Hepatocyte (in vitro differentiated cells): ENCODE results near the gene ABLIM1. TPM values are rescaled to one million over a fixed set of nuclear protein-coding genes. Genes with fewer than 3 reads are reported as not detected.

Source experiments
- DNase-seq: peaks from one replicate; pipeline ENCODE4 v3.0.0-alpha.2; 2016; ENCODE audit warnings: low spot score
- H2AFZ ChIP-seq: fragments of 200-600 bp; sonication (generic); 2 replicates; pipeline ENCODE4 v1.6.0; 2016; ENCODE audit warnings: antibody characterized with exemption, mild to moderate bottlenecking
- H3K27ac ChIP-seq: fragments of 200-600 bp; sonication (generic); 2 replicates; pipeline ENCODE4 v1.5.1; 2016; ENCODE audit warnings: mild to moderate bottlenecking
- H3K27me3 ChIP-seq: fragments of 200-600 bp; sonication (generic); 2 replicates; pipeline ENCODE4 v1.6.1; 2016
- H3K36me3 ChIP-seq: fragments of 200-600 bp; sonication (generic); replicated peaks from 2 replicates; pipeline ENCODE4 v1.5.1; 2016; ENCODE audit warnings: low read depth; ENCODE audit not compliant: insufficient read depth
- H3K4me1 ChIP-seq: fragments of 200-600 bp; sonication (generic); 2 replicates; pipeline ENCODE4 v1.5.1; 2016; ENCODE audit warnings: mild to moderate bottlenecking, moderate library complexity; ENCODE audit not compliant: insufficient read depth
- H3K4me2 ChIP-seq: fragments of 200-600 bp; sonication (generic); 2 replicates; pipeline ENCODE4 v1.6.0; 2016
- H3K4me3 ChIP-seq: fragments of 200-600 bp; sonication (generic); 2 replicates; pipeline ENCODE4 v1.5.1; 2016; ENCODE audit warnings: mild to moderate bottlenecking
- H3K79me2 ChIP-seq: fragments of 200-600 bp; sonication (generic); 2 replicates; pipeline ENCODE4 v1.6.0; 2017; ENCODE audit warnings: mild to moderate bottlenecking
- H3K9me2 ChIP-seq: fragments of 200-600 bp; sonication (generic); replicated peaks from 2 replicates; pipeline ENCODE4 v1.6.0; 2017; ENCODE audit warnings: mild to moderate bottlenecking; ENCODE audit not compliant: insufficient read depth
- H3K9me3 ChIP-seq: fragments of 200-600 bp; sonication (generic); 2 replicates; pipeline ENCODE4 v1.5.1; 2016; ENCODE audit warnings: low read depth, mild to moderate bottlenecking
- H4K20me1 ChIP-seq: fragments of 200-600 bp; sonication (generic); 2 replicates; pipeline ENCODE4 v1.6.0; 2016; ENCODE audit warnings: mild to moderate bottlenecking; ENCODE audit not compliant: insufficient read depth, poor library complexity, severe bottlenecking
- CTCF ChIP-seq: fragments of 200-600 bp; sonication (generic); IDR thresholded peaks from 2 replicates; pipeline ENCODE4 v1.5.1; 2016; ENCODE audit warnings: antibody characterized with exemption, mild to moderate bottlenecking; ENCODE audit not compliant: poor library complexity
- EZH2 ChIP-seq: fragments of 200-600 bp; sonication (generic); IDR thresholded peaks from 2 replicates; pipeline ENCODE4 v1.6.1; 2016; ENCODE audit warnings: antibody characterized with exemption, mild to moderate bottlenecking, borderline replicate concordance
- EZH2phosphoT487 ChIP-seq: fragments of 200-600 bp; sonication (generic); IDR thresholded peaks from one replicate; pipeline ENCODE4 v1.6.1; 2018; ENCODE audit warnings: antibody characterized with exemption, mild to moderate bottlenecking, low read depth, moderate library complexity; ENCODE audit not compliant: unreplicated experiment, severe bottlenecking
- whole genome bisulfite sequencing: methylation state at CpG from one replicate; pipeline ENCODE4 v1.1.6; 2016; ENCODE audit warnings: low lambda C conversion rate; ENCODE audit errors: missing lambda C conversion rate; 5-methylcytosine and 5-hydroxymethylcytosine counted together
- polyA plus RNA-seq: library from polyadenylated mRNA; unstranded; fragments of >200 nt; fragmentation: Nextera tagmentation; extraction: Ambion mirVana; gene quantifications from 2 replicates; pipeline ENCODE4 v1.2.1, GENCODE V29; 2016
- total RNA-seq: library from RNA; depleted of rRNA; stranded (reverse); fragments of >200 nt; gene quantifications from 2 replicates; pipeline ENCODE4 v1.2.3, GENCODE V29; 2014

The ABLIM1 gene
- total and polyA plus RNA-seq, 2 experiments from 2014 or later = 20.8 to 31.6 TPM

DNA sequence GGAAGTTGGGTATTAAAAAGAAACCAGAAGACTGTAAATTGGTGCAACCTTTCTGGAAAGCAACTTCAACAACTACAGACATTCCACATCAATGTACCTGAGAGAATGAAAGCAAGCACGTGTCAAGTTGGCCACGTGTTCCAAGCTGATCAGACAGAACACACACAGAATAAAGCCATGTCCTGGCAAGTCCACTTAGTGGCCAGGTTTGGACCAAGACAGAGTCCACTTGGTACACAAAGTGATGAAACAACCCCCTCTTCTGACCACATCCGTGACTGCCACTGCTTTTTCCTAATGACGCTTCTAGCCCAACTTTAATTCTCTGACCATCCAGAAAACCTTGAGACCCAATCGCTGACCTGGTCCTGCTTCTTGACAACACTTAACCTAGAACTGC is 109.4 kb downstream of the ABLIM1 start:
- no peak overlapping the region for H3K4me3 ChIP-seq
- no peaks in the 10 kb centered on the region for H3K9me3 ChIP-seq
- H3K27ac ChIP-seq = no peak overlapping the region
- TF ChIP-seq CTCF (peak; percentile 55), EZH2phosphoT487 (no peak)
- no peaks in the 10 kb centered on the region for H3K36me3 ChIP-seq
- H3K79me2 ChIP-seq = no peaks in the 10 kb centered on the region
- peak; percentile 56 for DNase-seq
- H3K9me2 ChIP-seq = no peaks in the 10 kb centered on the region
- WGBS = 41% methylated on average over 5 of the region's 5 CpGs
- H3K27me3 ChIP-seq = no peaks in the 10 kb centered on the region
- H3K4me1 ChIP-seq = peaks cover 8% of the 10 kb centered on the region
- H4K20me1 ChIP-seq = no peaks in the 10 kb centered on the region
- no peak overlapping the region for H2AFZ ChIP-seq
- no peak overlapping the region for H3K4me2 ChIP-seq

GRCh38 chr10:114547514-114547913 is 110.6 kb downstream of the ABLIM1 start:
- H3K4me3 ChIP-seq = no peak overlapping the region
- no peak overlapping the region for H3K4me2 ChIP-seq
- H3K9me2 ChIP-seq = no peaks in the 10 kb centered on the region
- H3K4me1 ChIP-seq = peaks cover 8% of the 10 kb centered on the region
- no peaks in the 10 kb centered on the region for H3K9me3 ChIP-seq
- H3K27me3 ChIP-seq = no peaks in the 10 kb centered on the region
- H2AFZ ChIP-seq = no peak overlapping the region
- no peak overlapping the region for H3K27ac ChIP-seq
- H3K36me3 ChIP-seq = no peaks in the 10 kb centered on the region
- TF ChIP-seq EZH2 (no peak), CTCF (no peak), EZH2phosphoT487 (no peak)
- DNase-seq = no peak
- no peaks in the 10 kb centered on the region for H3K79me2 ChIP-seq
- no peaks in the 10 kb centered on the region for H4K20me1 ChIP-seq
- 93% methylated on average over 14 of the region's 14 CpGs for WGBS

DNA sequence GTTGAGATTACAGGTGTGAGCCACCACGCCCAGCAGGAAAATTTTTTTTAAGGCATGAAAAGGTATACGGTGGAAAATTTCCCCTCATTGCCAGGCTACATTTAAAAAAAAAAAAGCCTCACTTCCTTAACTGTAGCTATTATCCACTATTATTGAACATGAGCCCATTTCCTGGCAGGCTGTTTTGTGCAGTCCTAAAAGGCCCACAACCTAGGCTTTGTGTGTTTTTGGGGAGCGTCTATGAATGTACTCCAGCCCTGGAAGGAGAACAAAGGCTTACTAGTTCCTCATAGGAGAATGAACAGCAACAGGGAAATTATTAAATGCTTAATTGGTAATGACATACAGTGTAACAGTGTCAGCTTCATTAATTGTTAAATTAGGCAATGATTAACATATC is 111.0 kb downstream of the ABLIM1 start:
- WGBS = 95% methylated on average over 3 of the region's 3 CpGs
- TF ChIP-seq EZH2 = no peak
- no peak for TF ChIP-seq CTCF
- no peak for TF ChIP-seq EZH2phosphoT487
- Histone ChIP-seq H3K27me3 (no peaks in the 10 kb centered on the region), H3K9me2 (no peaks in the 10 kb centered on the region), H3K9me3 (no peaks in the 10 kb centered on the region), H4K20me1 (no peaks in the 10 kb centered on the region), H3K4me2 (no peak overlapping the region), H2AFZ (no peak overlapping the region), H3K27ac (no peak overlapping the region), H3K36me3 (no peaks in the 10 kb centered on the region), H3K79me2 (no peaks in the 10 kb centered on the region), H3K4me1 (peaks cover 8% of the 10 kb centered on the region), H3K4me3 (no peak overlapping the region)
- no peak for DNase-seq

DNA sequence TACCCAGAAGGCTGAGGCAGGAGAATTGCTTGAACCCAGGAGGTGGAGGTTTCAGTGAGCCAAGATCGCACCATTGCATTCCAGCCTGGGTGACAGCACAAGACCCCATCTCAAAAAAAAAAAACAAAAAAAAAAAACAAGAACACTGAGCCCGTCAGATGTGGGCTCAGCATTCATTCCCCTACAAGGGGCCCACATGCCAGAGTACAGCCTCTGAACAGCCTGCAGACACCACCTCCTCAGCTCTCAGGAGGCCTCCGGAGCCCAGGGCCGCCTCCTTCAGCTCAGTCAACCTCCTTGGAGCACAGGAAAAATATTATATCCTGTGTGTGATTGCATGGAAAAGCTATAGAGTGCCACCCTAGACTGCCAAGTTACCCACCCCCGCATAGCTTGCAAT is 112.3 kb downstream of the ABLIM1 start:
- Histone ChIP-seq H3K9me2 (no peaks in the 10 kb centered on the region), H4K20me1 (no peaks in the 10 kb centered on the region), H3K4me2 (no peak overlapping the region), H3K4me3 (no peak overlapping the region), H3K27me3 (no peaks in the 10 kb centered on the region), H3K9me3 (no peaks in the 10 kb centered on the region), H3K27ac (no peak overlapping the region), H3K36me3 (no peaks in the 10 kb centered on the region), H2AFZ (no peak overlapping the region), H3K4me1 (no peaks in the 10 kb centered on the region), H3K79me2 (no peaks in the 10 kb centered on the region)
- 95% methylated on average over 5 of the region's 5 CpGs for WGBS
- no peak for DNase-seq
- no peak for TF ChIP-seq EZH2
- TF ChIP-seq CTCF = no peak
- TF ChIP-seq EZH2phosphoT487 = no peak
